HepG2 (cell line): ENCODE measurements around the gene PCBP4. TPM values are rescaled to one million over a fixed set of nuclear protein-coding genes. Genes with fewer than 3 reads are reported as not detected.

Experiments
- AKNA ChIP-seq: sonication (generic); formaldehyde crosslinking; IDR thresholded peaks from 2 replicates; pipeline ENCODE4 v1.4.0; 2020; ENCODE audit warnings: missing genetic modification reagents, borderline replicate concordance
- ATRX ChIP-seq: sonication (generic); formaldehyde crosslinking; IDR thresholded peaks from 2 replicates; pipeline ENCODE4 v1.4.0; 2020; ENCODE audit warnings: missing genetic modification reagents, borderline replicate concordance
- BATF2 ChIP-seq: sonication (generic); formaldehyde crosslinking; IDR thresholded peaks from 2 replicates; pipeline ENCODE4 v1.8.0; 2022; ENCODE audit warnings: mild to moderate bottlenecking, missing genetic modification reagents, moderate library complexity
- DBP ChIP-seq: sonication (generic); formaldehyde crosslinking; IDR thresholded peaks from 2 replicates; pipeline ENCODE4 v1.4.0; 2020; ENCODE audit warnings: missing genetic modification reagents; ENCODE audit errors: not compliant biosample characterization
- E2F2 ChIP-seq: sonication (generic); formaldehyde crosslinking; IDR thresholded peaks from 2 replicates; pipeline ENCODE4 v1.4.0; 2020; ENCODE audit warnings: missing genetic modification reagents, borderline replicate concordance
- ETV5 ChIP-seq: IDR thresholded peaks from 2 replicates; pipeline ENCODE4 v1.6.1; 2018; ENCODE audit warnings: missing biosample characterization, missing genetic modification reagents, inconsistent platforms, borderline replicate concordance
- GMEB2 ChIP-seq: IDR thresholded peaks from 2 replicates; pipeline ENCODE4 v1.6.1; 2016; ENCODE audit warnings: missing biosample characterization, missing genetic modification reagents, low read depth
- HDAC2 ChIP-seq: sonication (generic); formaldehyde crosslinking; IDR thresholded peaks from 2 replicates; pipeline ENCODE4 v1.4.0; 2020; ENCODE audit warnings: missing genetic modification reagents
- HOXD1 ChIP-seq: sonication (generic); formaldehyde crosslinking; IDR thresholded peaks from 2 replicates; pipeline ENCODE4 v1.5.0; 2020; ENCODE audit warnings: missing genetic modification reagents
- IKZF4 ChIP-seq: sonication (generic); formaldehyde crosslinking; IDR thresholded peaks from 2 replicates; pipeline ENCODE4 v1.5.1; 2020; ENCODE audit warnings: borderline replicate concordance, mild to moderate bottlenecking, low read depth, missing genetic modification reagents; ENCODE audit errors: not compliant biosample characterization
- ISL2 ChIP-seq: sonication (generic); formaldehyde crosslinking; IDR thresholded peaks from 2 replicates; pipeline ENCODE4 v1.5.0; 2020; ENCODE audit warnings: missing genetic modification reagents
- SPEN ChIP-seq: sonication (generic); formaldehyde crosslinking; IDR thresholded peaks from 2 replicates; pipeline ENCODE4 v1.5.1; 2020; ENCODE audit warnings: low read depth, mild to moderate bottlenecking, missing genetic modification reagents
- SRF ChIP-seq: IDR thresholded peaks from 2 replicates; pipeline ENCODE4 v1.6.1; 2011; ENCODE audit warnings: mild to moderate bottlenecking, low read depth, low read length, moderate library complexity
- TFDP1 ChIP-seq: IDR thresholded peaks from 2 replicates; pipeline ENCODE4 v1.6.1; 2016; ENCODE audit warnings: missing compliant biosample characterization, missing genetic modification reagents, borderline replicate concordance
- ZNF430 ChIP-seq: sonication (generic); formaldehyde crosslinking; IDR thresholded peaks from 2 replicates; pipeline ENCODE4 v1.9.0; 2021; ENCODE audit warnings: mild to moderate bottlenecking, missing genetic modification reagents
- ZNF451 ChIP-seq: sonication (generic); formaldehyde crosslinking; IDR thresholded peaks from 2 replicates; pipeline ENCODE4 v1.5.0; 2020; ENCODE audit warnings: mild to moderate bottlenecking, missing genetic modification reagents
- ZNF839 ChIP-seq: sonication (generic); formaldehyde crosslinking; IDR thresholded peaks from 2 replicates; pipeline ENCODE4 v1.4.0; 2020; ENCODE audit warnings: missing genetic modification reagents, mild to moderate bottlenecking, borderline replicate concordance
- ZNF883 ChIP-seq: sonication (generic); formaldehyde crosslinking; IDR thresholded peaks from 2 replicates; pipeline ENCODE4 v1.5.1; 2020; ENCODE audit warnings: mild to moderate bottlenecking, missing genetic modification reagents; ENCODE audit errors: not compliant biosample characterization
- polyA plus RNA-seq, 8 experiments: library from polyadenylated mRNA; depleted of rRNA in 3 of 8; stranded (reverse) in 7 of 8; unstranded in 1 of 8; fragments of >200 nt; fragmentation: Illumina TruSeq in 4 of 8; extraction: Trizol in 4 of 8; gene quantifications; 2 replicates each; pipeline versions ENCODE4 v1.2.1 to v1.2.3, GENCODE V29; 2011 to 2016; ENCODE audit warnings: low read depth in 4 of 8, missing spikeins in 1 of 8, mixed read lengths in 1 of 8; ENCODE audit not compliant: insufficient read depth in 1 of 8
- total RNA-seq, 5 experiments: library from RNA; depleted of rRNA; stranded (reverse); fragments of >200 nt; fragmentation: Illumina TruSeq; extraction: Trizol; gene quantifications; 2 replicates each; pipeline ENCODE4 v1.2.3, GENCODE V29; 2016; ENCODE audit warnings: low read depth in 1 of 5

Gene PCBP4
- total and polyA plus RNA-seq, 2 of the 13 experiments (the other 11 are each of a cell fraction or from before 2014, with no cell fraction given): 36.8 to 51.3 TPM

GRCh38 chr3:51982838-51983577 is 15.8 kb upstream of the PCBP4 start, which contains the start of gene ACY1 (continued):
- TF ChIP-seq AKNA: peak; percentile 79; the same call in 1 of the 2 replicates
- TF ChIP-seq DBP (CRISPR knock-in tag): peak; percentile 61
- no peak for TF ChIP-seq GMEB2 (CRISPR knock-in tag)
- TF ChIP-seq HOXD1 (CRISPR knock-in tag): peak; percentile 78
- peak; percentile 99 for TF ChIP-seq ETV5 (CRISPR knock-in tag)
- peak; percentile 97 for TF ChIP-seq SPEN (CRISPR knock-in tag)
- 0 out of 2 replicates have a peak, but pooled peaks have one; percentile 34 for TF ChIP-seq ZNF839 (CRISPR knock-in tag)
- TF ChIP-seq ZNF451 (CRISPR knock-in tag): peak; percentile 98
- peak; percentile 77 for TF ChIP-seq HDAC2 (CRISPR knock-in tag)
- TF ChIP-seq ZNF883 (CRISPR knock-in tag): peak; percentile 40
- TF ChIP-seq TFDP1 (CRISPR knock-in tag): peak; percentile 90
- peak; percentile 76 for TF ChIP-seq ZNF430 (CRISPR knock-in tag)
- TF ChIP-seq IKZF4 (CRISPR knock-in tag): peak; percentile 59
- no peak for TF ChIP-seq SRF
- peak; percentile 91; the same call in 1 of the 2 replicates for TF ChIP-seq BATF2 (CRISPR knock-in tag)
- no peak for TF ChIP-seq ATRX (CRISPR knock-in tag)
- TF ChIP-seq ISL2 (CRISPR knock-in tag): peak; percentile 72
- no peak for TF ChIP-seq E2F2
